HepG2 (cell line): ENCODE measurements around the gene STARD10. TPM values are rescaled to one million over a fixed set of nuclear protein-coding genes. Genes with fewer than 3 reads are reported as not detected.

Source experiments
- BCL6 ChIP-seq: IDR thresholded peaks from 2 replicates; pipeline ENCODE4 v1.6.1; 2016; ENCODE audit warnings: missing genetic modification reagents, missing compliant biosample characterization
- CBX1 ChIP-seq: IDR thresholded peaks from one replicate; pipeline ENCODE4 v1.6.1; 2016; ENCODE audit warnings: antibody characterized with exemption, low read depth
- DMAP1 ChIP-seq: IDR thresholded peaks from 2 replicates; pipeline ENCODE4 v1.6.1; 2016
- EEA1 ChIP-seq: sonication (generic); formaldehyde crosslinking; IDR thresholded peaks from 2 replicates; pipeline ENCODE4 v1.5.1; 2020; ENCODE audit warnings: mild to moderate bottlenecking, missing genetic modification reagents, borderline replicate concordance
- FOXA1 ChIP-seq, 2 experiments: fragments of 450-650 bp in 1 of 2; sonication (generic) in 1 of 2; formaldehyde crosslinking in 1 of 2; IDR thresholded peaks; 2 replicates each; pipeline versions ENCODE4 v1.4.0 to v1.6.1; 2016 to 2020; ENCODE audit warnings: missing genetic modification reagents in 1 of 2
- FOXM1 ChIP-seq: sonication (generic); formaldehyde crosslinking; IDR thresholded peaks from 2 replicates; pipeline ENCODE4 v1.5.0; 2020; ENCODE audit warnings: missing genetic modification reagents
- GABPB1 ChIP-seq: IDR thresholded peaks from 2 replicates; pipeline ENCODE4 v1.6.1; 2016; ENCODE audit warnings: mild to moderate bottlenecking, missing genetic modification reagents, moderate library complexity, missing compliant biosample characterization
- MIXL1 ChIP-seq: IDR thresholded peaks from 2 replicates; pipeline ENCODE4 v1.6.1; 2016
- MZF1 ChIP-seq: sonication (generic); formaldehyde crosslinking; IDR thresholded peaks from 2 replicates; pipeline ENCODE4 v1.8.1; 2023; ENCODE audit warnings: mild to moderate bottlenecking, missing genetic modification reagents, borderline replicate concordance
- PBX2 ChIP-seq: IDR thresholded peaks from 2 replicates; pipeline ENCODE4 v1.6.1; 2016; ENCODE audit warnings: control low read depth
- PPARG ChIP-seq: conservative IDR thresholded peaks from 2 replicates; pipeline ENCODE4 v1.6.1; 2016; ENCODE audit warnings: missing biosample characterization, missing genetic modification reagents
- SP5 ChIP-seq: IDR thresholded peaks from 2 replicates; pipeline ENCODE4 v1.6.1; 2016; ENCODE audit warnings: low read depth, borderline replicate concordance
- ZFYVE20 ChIP-seq: sonication (generic); formaldehyde crosslinking; IDR thresholded peaks from 2 replicates; pipeline ENCODE4 v1.8.0; 2023; ENCODE audit warnings: low read depth, mild to moderate bottlenecking, moderate library complexity, missing genetic modification reagents, borderline replicate concordance
- ZNF101 ChIP-seq: sonication (generic); formaldehyde crosslinking; IDR thresholded peaks from 2 replicates; pipeline ENCODE4 v1.4.0; 2020; ENCODE audit warnings: mild to moderate bottlenecking, low read depth, missing genetic modification reagents, borderline replicate concordance
- ZNF142 ChIP-seq: sonication (generic); formaldehyde crosslinking; IDR thresholded peaks from 2 replicates; pipeline ENCODE4 v1.4.0; 2020; ENCODE audit warnings: missing genetic modification reagents
- ZNF510 ChIP-seq: sonication (generic); formaldehyde crosslinking; IDR thresholded peaks from 2 replicates; pipeline ENCODE4 v1.4.0; 2020; ENCODE audit warnings: low read depth, mild to moderate bottlenecking, missing genetic modification reagents
- ZNF589 ChIP-seq: sonication (generic); formaldehyde crosslinking; conservative IDR thresholded peaks from 2 replicates; pipeline ENCODE4 v1.8.0; 2022; ENCODE audit warnings: mild to moderate bottlenecking, moderate library complexity, missing genetic modification reagents
- ZNF652 ChIP-seq: IDR thresholded peaks from 2 replicates; pipeline ENCODE4 v1.6.1; 2016; ENCODE audit warnings: low read depth, borderline replicate concordance
- ZNF704 ChIP-seq: sonication (generic); formaldehyde crosslinking; IDR thresholded peaks from 2 replicates; pipeline ENCODE4 v1.8.1; 2023; ENCODE audit warnings: mild to moderate bottlenecking, inconsistent platforms, moderate library complexity, missing genetic modification reagents, borderline replicate concordance
- ZNF784 ChIP-seq: sonication (generic); formaldehyde crosslinking; IDR thresholded peaks from 2 replicates; pipeline ENCODE4 v1.5.1; 2020; ENCODE audit warnings: missing genetic modification reagents, mild to moderate bottlenecking, borderline replicate concordance
- polyA plus RNA-seq, 8 experiments: library from polyadenylated mRNA; depleted of rRNA in 3 of 8; stranded (reverse) in 7 of 8; unstranded in 1 of 8; fragments of >200 nt; fragmentation: Illumina TruSeq in 4 of 8; extraction: Trizol in 4 of 8; gene quantifications; 2 replicates each; pipeline versions ENCODE4 v1.2.1 to v1.2.3, GENCODE V29; 2011 to 2016; ENCODE audit warnings: low read depth in 4 of 8, missing spikeins in 1 of 8, mixed read lengths in 1 of 8; ENCODE audit not compliant: insufficient read depth in 1 of 8
- total RNA-seq, 5 experiments: library from RNA; depleted of rRNA; stranded (reverse); fragments of >200 nt; fragmentation: Illumina TruSeq; extraction: Trizol; gene quantifications; 2 replicates each; pipeline ENCODE4 v1.2.3, GENCODE V29; 2016; ENCODE audit warnings: low read depth in 1 of 5

STARD10 gene
- total and polyA plus RNA-seq, 2 of the 13 experiments (the other 11 are each of a cell fraction or from before 2014, with no cell fraction given), result 260 to 341 TPM

GRCh38 chr11:72776844-72777754 is 16.7 kb downstream of the STARD10 start (continued):
- 0 out of 2 replicates have a peak, but pooled peaks have one; percentile 29 for TF ChIP-seq ZNF784 (CRISPR knock-in tag)
- no peak for TF ChIP-seq MZF1 (CRISPR knock-in tag)
- TF ChIP-seq BCL6 (CRISPR knock-in tag), result no peak
- no peak for TF ChIP-seq ZNF652 (CRISPR knock-in tag)
- TF ChIP-seq MIXL1 (CRISPR knock-in tag), result no peak
- no peak for TF ChIP-seq FOXA1 (IDR thresholded peaks at IDR 0.05)
- no peak for TF ChIP-seq FOXA1 (CRISPR knock-in tag; IDR thresholded peaks at IDR 0.05)
- TF ChIP-seq CBX1, result no peak
- peak; percentile 57; the same call in 1 of the 2 replicates for TF ChIP-seq SP5 (CRISPR knock-in tag)
- TF ChIP-seq DMAP1 (CRISPR knock-in tag), result no peak
- no peak for TF ChIP-seq ZFYVE20
- no peak for TF ChIP-seq ZNF101 (CRISPR knock-in tag)
- 0 out of 2 replicates have a peak, but pooled peaks have one; percentile 42 for TF ChIP-seq PPARG
- no peak for TF ChIP-seq ZNF589 (CRISPR knock-in tag)
- TF ChIP-seq EEA1 (CRISPR knock-in tag), result peak; percentile 20; the same call in 1 of the 2 replicates
- no peak for TF ChIP-seq FOXM1 (CRISPR knock-in tag)
- peak; percentile 58 for TF ChIP-seq GABPB1 (CRISPR knock-in tag)
- TF ChIP-seq ZNF510 (CRISPR knock-in tag), result 0 out of 2 replicates have a peak, but pooled peaks have one; percentile 7
- TF ChIP-seq ZNF142, result no peak
- TF ChIP-seq PBX2 (CRISPR knock-in tag), result no peak
- TF ChIP-seq ZNF704 (CRISPR knock-in tag), result no peak
